Astrocyte (in vitro differentiated cells and primary cell): ENCODE results near the gene ESYT3.

ENCODE experiments used
- CTCF ChIP-seq: IDR thresholded peaks from 2 replicates; pipeline ENCODE4 v1.5.1; 2011; ENCODE audit warnings: low read depth, mild to moderate bottlenecking, inconsistent platforms, low read length, moderate library complexity; ENCODE audit not compliant: insufficient read depth
- EZH2 ChIP-seq: IDR thresholded peaks from 2 replicates; pipeline ENCODE4 v1.6.1; 2012; ENCODE audit warnings: mild to moderate bottlenecking, low read length, inconsistent platforms; ENCODE audit not compliant: insufficient read depth

- no peak for TF ChIP-seq CTCF
- TF ChIP-seq EZH2, result no peak
Measured at GRCh38 chr3:138497021-138497420, 62.6 kb downstream of the ESYT3 start.
